GM12865 (cell line): ENCODE data around the gene NUDT4.

Experiments
- DNase-seq: peaks from one replicate; pipeline ENCODE4 v3.0.0; 2010; ENCODE audit warnings: low read depth
- H3K4me3 ChIP-seq: 2 replicates; pipeline ENCODE4 v1.5.1; 2011; ENCODE audit warnings: mild to moderate bottlenecking, low read depth, low read length, control low read depth
- CTCF ChIP-seq: IDR thresholded peaks from 2 replicates; pipeline ENCODE4 v1.5.1; 2011; ENCODE audit warnings: low read length, control low read depth, low read depth, inconsistent platforms; ENCODE audit not compliant: insufficient read depth; ENCODE audit errors: missing control alignments

NUDT4 gene

GRCh38 chr12:93339695-93340094 lies 38.0 kb upstream of the NUDT4 start:
- no peak for DNase-seq
- H3K4me3 ChIP-seq: no peak overlapping the region
- no peak for TF ChIP-seq CTCF

- H3K4me3 ChIP-seq: no peak overlapping the region
- peak; percentile 7 for DNase-seq
- TF ChIP-seq CTCF: no peak
Measured at GRCh38 chr12:93341409-93342049, 36.2 kb upstream of the NUDT4 start.

GRCh38 chr12:93347054-93347785 lies 30.5 kb upstream of the NUDT4 start:
- no peak overlapping the region for H3K4me3 ChIP-seq
- TF ChIP-seq CTCF: no peak
- no peak for DNase-seq

- no peak for DNase-seq
- no peak overlapping the region for H3K4me3 ChIP-seq
- TF ChIP-seq CTCF: no peak
Measured at GRCh38 chr12:93348575-93349435, 28.9 kb upstream of the NUDT4 start.

- H3K4me3 ChIP-seq: no peak overlapping the region
- no peak for TF ChIP-seq CTCF
- no peak for DNase-seq
Measured at GRCh38 chr12:93351726-93352125, 26.0 kb upstream of the NUDT4 start.

GRCh38 chr12:93352321-93352720 lies 25.4 kb upstream of the NUDT4 start:
- no peak for DNase-seq
- H3K4me3 ChIP-seq: no peak overlapping the region
- TF ChIP-seq CTCF: no peak
